ENCODE measurements around the gene OAT.

Gene OAT

GRCh38 chr10:124418726-124419501 lies at the start of gene OAT:
Gene OAT (minus strand): TSS chr10:124418923. CDS start chr10:124412171, 6,752 bp downstream.
- peak within 1 kb of the TSS; percentile 65 to 77 for H3K4me3 ChIP-seq (ENCODE audit: low read depth in 1 of 2, low read length in 2 of 2)
- peaks cover 33 to 42% of the 10 kb centered on the region in 2 donors for H3K4me1 ChIP-seq (ENCODE audit: control insufficient read depth in 1 of 2, insufficient read depth in 2 of 2, low read length in 2 of 2)
- no peaks in the 10 kb centered on the region for H3K27me3 ChIP-seq (ENCODE audit: control insufficient read depth in 1 of 2, insufficient read depth in 2 of 2, low read length in 2 of 2)
- peak within 1 kb of the TSS; percentile 65 to 78 for H3K9ac ChIP-seq (ENCODE audit: low read depth in 1 of 2, low read length in 2 of 2)
- no peaks in the 10 kb centered on the region for H3K9me3 ChIP-seq (ENCODE audit: control insufficient read depth in 1 of 2, low read length in 2 of 2)
- H3K36me3 ChIP-seq (ENCODE audit: control insufficient read depth in 1 of 2, insufficient read depth in 2 of 2, low read length in 2 of 2): no peaks in the 10 kb centered on the region
- H3K27ac ChIP-seq (ENCODE audit: low read depth, low read length): peak within 1 kb of the TSS; percentile 71

GRCh38 chr10:124467165-124467564 lies 48.4 kb upstream of the OAT start:
- Histone ChIP-seq H3K4me1 (ENCODE audit: control insufficient read depth in 1 of 2, insufficient read depth in 2 of 2, low read length in 2 of 2) (peaks cover 20 to 23% of the 10 kb centered on the region in 2 donors), H3K9ac (ENCODE audit: low read depth in 1 of 2, low read length in 2 of 2) (no peak overlapping the region), H3K27ac (ENCODE audit: low read depth, low read length) (no peak overlapping the region)

GRCh38 chr10:124465777-124466488 lies 47.2 kb upstream of the OAT start:
- H3K9ac ChIP-seq (ENCODE audit: low read depth in 1 of 2, low read length in 2 of 2): no peak overlapping the region
- H3K9me3 ChIP-seq (ENCODE audit: control insufficient read depth in 1 of 2, low read length in 2 of 2): no peaks in the 10 kb centered on the region
- H3K27me3 ChIP-seq (ENCODE audit: control insufficient read depth in 1 of 2, insufficient read depth in 2 of 2, low read length in 2 of 2): no peaks in the 10 kb centered on the region
- peaks cover 17 to 23% of the 10 kb centered on the region in 2 donors for H3K4me1 ChIP-seq (ENCODE audit: control insufficient read depth in 1 of 2, insufficient read depth in 2 of 2, low read length in 2 of 2)
- no peak overlapping the region for H3K4me3 ChIP-seq (ENCODE audit: low read depth in 1 of 2, low read length in 2 of 2)
- peaks cover 0 to 4% of the 10 kb centered on the region in 2 donors for H3K36me3 ChIP-seq (ENCODE audit: control insufficient read depth in 1 of 2, insufficient read depth in 2 of 2, low read length in 2 of 2)
- H3K27ac ChIP-seq (ENCODE audit: low read depth, low read length): no peak overlapping the region

More at GRCh38 chr10:124467165-124467564, 48.4 kb upstream of the OAT start:
- Histone ChIP-seq H3K27me3 (ENCODE audit: control insufficient read depth in 1 of 2, insufficient read depth in 2 of 2, low read length in 2 of 2) (no peaks in the 10 kb centered on the region), H3K9me3 (ENCODE audit: control insufficient read depth in 1 of 2, low read length in 2 of 2) (no peaks in the 10 kb centered on the region), H3K4me3 (ENCODE audit: low read depth in 1 of 2, low read length in 2 of 2) (no peak overlapping the region), H3K36me3 (ENCODE audit: control insufficient read depth in 1 of 2, insufficient read depth in 2 of 2, low read length in 2 of 2) (peaks cover 0 to 4% of the 10 kb centered on the region in 2 donors)

DNA sequence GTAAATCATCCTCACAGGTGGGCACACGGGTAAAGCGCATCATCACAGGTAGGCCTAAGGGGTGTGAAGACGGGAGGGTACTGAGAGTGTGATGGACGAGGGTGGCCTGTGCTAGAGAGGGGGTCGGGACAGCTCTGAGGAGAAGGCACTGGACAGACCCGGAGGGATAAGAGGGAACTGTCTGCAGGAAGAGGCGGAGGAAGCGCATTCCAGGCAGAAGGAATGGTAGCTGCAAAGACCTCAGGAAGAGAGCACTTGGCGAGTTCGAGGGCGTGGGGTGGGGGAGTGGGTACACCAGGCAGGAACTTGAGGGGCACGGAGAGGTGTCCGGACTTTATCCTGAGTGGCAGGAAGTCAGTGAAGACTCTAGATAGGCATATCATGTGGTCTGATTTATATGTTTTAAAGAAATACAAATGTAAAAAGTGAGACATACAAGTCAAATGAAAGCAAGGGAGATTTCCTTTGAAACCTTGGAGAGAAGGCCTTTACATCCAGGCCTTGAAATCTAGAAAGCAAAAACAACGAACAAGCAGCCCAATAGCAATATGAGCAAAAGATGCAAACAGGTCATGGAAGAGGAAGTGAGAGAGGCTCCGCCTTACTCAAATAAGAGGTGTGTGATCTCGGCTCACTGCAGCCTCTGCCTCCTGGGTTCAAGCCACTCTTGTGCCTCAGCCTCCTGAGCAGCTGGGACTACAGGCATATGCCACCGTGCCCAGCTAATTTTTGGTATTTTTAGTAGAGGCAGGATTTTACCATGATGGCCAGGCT lies 46.5 kb upstream of the OAT start:
- H3K4me3 ChIP-seq (ENCODE audit: low read depth in 1 of 2, low read length in 2 of 2): no peak overlapping the region
- H3K27me3 ChIP-seq (ENCODE audit: control insufficient read depth in 1 of 2, insufficient read depth in 2 of 2, low read length in 2 of 2): no peaks in the 10 kb centered on the region
- H3K36me3 ChIP-seq (ENCODE audit: control insufficient read depth in 1 of 2, insufficient read depth in 2 of 2, low read length in 2 of 2): peaks cover 0 to 4% of the 10 kb centered on the region in 2 donors
- no peak overlapping the region for H3K9ac ChIP-seq (ENCODE audit: low read depth in 1 of 2, low read length in 2 of 2)
- no peak overlapping the region for H3K27ac ChIP-seq (ENCODE audit: low read depth, low read length)
- H3K9me3 ChIP-seq (ENCODE audit: control insufficient read depth in 1 of 2, low read length in 2 of 2): no peaks in the 10 kb centered on the region
- H3K4me1 ChIP-seq (ENCODE audit: control insufficient read depth in 1 of 2, insufficient read depth in 2 of 2, low read length in 2 of 2): peaks cover 12 to 18% of the 10 kb centered on the region in 2 donors

GRCh38 chr10:124464028-124464965 lies 45.6 kb upstream of the OAT start:
- Histone ChIP-seq H3K27ac (ENCODE audit: low read depth, low read length) (no peak overlapping the region), H3K9me3 (ENCODE audit: control insufficient read depth in 1 of 2, low read length in 2 of 2) (no peaks in the 10 kb centered on the region), H3K27me3 (ENCODE audit: control insufficient read depth in 1 of 2, insufficient read depth in 2 of 2, low read length in 2 of 2) (no peaks in the 10 kb centered on the region), H3K9ac (ENCODE audit: low read depth in 1 of 2, low read length in 2 of 2) (no peak overlapping the region), H3K4me3 (ENCODE audit: low read depth in 1 of 2, low read length in 2 of 2) (no peak overlapping the region), H3K36me3 (ENCODE audit: control insufficient read depth in 1 of 2, insufficient read depth in 2 of 2, low read length in 2 of 2) (no peaks in the 10 kb centered on the region), H3K4me1 (ENCODE audit: control insufficient read depth in 1 of 2, insufficient read depth in 2 of 2, low read length in 2 of 2) (peaks cover 12 to 18% of the 10 kb centered on the region in 2 donors)

DNA sequence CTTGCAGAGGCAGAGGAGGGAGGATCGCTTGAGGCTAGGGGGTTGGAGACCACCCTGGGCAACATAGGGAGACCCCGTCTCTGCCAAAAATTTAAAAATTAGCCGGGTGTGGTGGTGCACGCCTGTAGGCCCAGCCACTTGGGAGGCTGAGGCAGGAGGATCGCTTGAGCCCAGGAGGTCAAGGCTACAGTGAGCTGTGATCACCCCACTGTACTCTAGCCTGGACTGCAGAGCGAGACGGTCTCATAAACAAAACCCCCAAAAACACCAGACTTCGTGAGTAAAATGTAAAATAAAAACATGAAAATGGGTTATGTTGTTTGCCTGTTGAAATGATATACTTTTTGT lies 43.6 kb upstream of the OAT start:
- Histone ChIP-seq H3K27ac (ENCODE audit: low read depth, low read length) (peak overlapping the region; percentile 18), H3K36me3 (ENCODE audit: control insufficient read depth in 1 of 2, insufficient read depth in 2 of 2, low read length in 2 of 2) (no peaks in the 10 kb centered on the region), H3K4me3 (ENCODE audit: low read depth in 1 of 2, low read length in 2 of 2) (peak overlapping the region; percentile 82 to 92), H3K27me3 (ENCODE audit: control insufficient read depth in 1 of 2, insufficient read depth in 2 of 2, low read length in 2 of 2) (peaks cover 0 to 5% of the 10 kb centered on the region in 2 donors), H3K9me3 (ENCODE audit: control insufficient read depth in 1 of 2, low read length in 2 of 2) (no peaks in the 10 kb centered on the region), H3K4me1 (ENCODE audit: control insufficient read depth in 1 of 2, insufficient read depth in 2 of 2, low read length in 2 of 2) (peaks cover 12 to 18% of the 10 kb centered on the region in 2 donors), H3K9ac (ENCODE audit: low read depth in 1 of 2, low read length in 2 of 2) (peak overlapping the region; percentile 41 to 76)

- H3K27me3 ChIP-seq (ENCODE audit: control insufficient read depth in 1 of 2, insufficient read depth in 2 of 2, low read length in 2 of 2): peaks cover 0 to 5% of the 10 kb centered on the region in 2 donors
- peaks cover 12 to 18% of the 10 kb centered on the region in 2 donors for H3K4me1 ChIP-seq (ENCODE audit: control insufficient read depth in 1 of 2, insufficient read depth in 2 of 2, low read length in 2 of 2)
- H3K9me3 ChIP-seq (ENCODE audit: control insufficient read depth in 1 of 2, low read length in 2 of 2): no peaks in the 10 kb centered on the region
- H3K9ac ChIP-seq (ENCODE audit: low read depth in 1 of 2, low read length in 2 of 2): peak within 1 kb of the TSS; percentile 41 to 76
- H3K4me3 ChIP-seq (ENCODE audit: low read depth in 1 of 2, low read length in 2 of 2): peak within 1 kb of the TSS; percentile 82 to 92
- H3K27ac ChIP-seq (ENCODE audit: low read depth, low read length): peak within 1 kb of the TSS; percentile 84
- no peaks in the 10 kb centered on the region for H3K36me3 ChIP-seq (ENCODE audit: control insufficient read depth in 1 of 2, insufficient read depth in 2 of 2, low read length in 2 of 2)
Measured at GRCh38 chr10:124461642-124462347, 43.1 kb upstream of the OAT start, which contains the start of gene LHPP. Gene LHPP (plus strand): TSS chr10:124461823. CDS start chr10:124461863, 40 bp downstream.

DNA sequence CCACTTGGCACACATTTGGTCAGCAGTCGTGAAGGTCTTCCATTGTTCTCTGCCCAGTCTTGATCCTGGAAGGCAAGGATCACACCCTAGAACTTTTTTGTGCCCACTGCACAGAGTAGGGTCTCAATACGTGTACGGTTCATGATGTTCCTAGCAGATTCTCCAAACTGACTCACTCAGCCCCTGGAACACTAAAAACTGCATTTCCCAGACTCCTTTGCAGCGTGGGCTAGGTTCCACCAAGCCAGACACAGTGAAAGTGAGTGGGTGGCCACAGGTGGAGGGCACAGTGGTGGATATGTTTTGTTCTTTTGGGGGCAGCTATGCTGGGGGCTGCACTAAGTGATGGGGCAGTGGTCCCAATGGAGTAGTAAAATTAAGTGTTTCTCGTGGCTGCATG lies 41.4 kb upstream of the OAT start:
- no peaks in the 10 kb centered on the region for H3K9me3 ChIP-seq (ENCODE audit: control insufficient read depth in 1 of 2, low read length in 2 of 2)
- H3K27ac ChIP-seq (ENCODE audit: low read depth, low read length): no peak overlapping the region
- no peaks in the 10 kb centered on the region for H3K36me3 ChIP-seq (ENCODE audit: control insufficient read depth in 1 of 2, insufficient read depth in 2 of 2, low read length in 2 of 2)
- H3K4me1 ChIP-seq (ENCODE audit: control insufficient read depth in 1 of 2, insufficient read depth in 2 of 2, low read length in 2 of 2): peaks cover 8 to 11% of the 10 kb centered on the region in 2 donors
- no peak overlapping the region for H3K9ac ChIP-seq (ENCODE audit: low read depth in 1 of 2, low read length in 2 of 2)
- no peak overlapping the region for H3K4me3 ChIP-seq (ENCODE audit: low read depth in 1 of 2, low read length in 2 of 2)
- H3K27me3 ChIP-seq (ENCODE audit: control insufficient read depth in 1 of 2, insufficient read depth in 2 of 2, low read length in 2 of 2): peaks cover 0 to 9% of the 10 kb centered on the region in 2 donors

DNA sequence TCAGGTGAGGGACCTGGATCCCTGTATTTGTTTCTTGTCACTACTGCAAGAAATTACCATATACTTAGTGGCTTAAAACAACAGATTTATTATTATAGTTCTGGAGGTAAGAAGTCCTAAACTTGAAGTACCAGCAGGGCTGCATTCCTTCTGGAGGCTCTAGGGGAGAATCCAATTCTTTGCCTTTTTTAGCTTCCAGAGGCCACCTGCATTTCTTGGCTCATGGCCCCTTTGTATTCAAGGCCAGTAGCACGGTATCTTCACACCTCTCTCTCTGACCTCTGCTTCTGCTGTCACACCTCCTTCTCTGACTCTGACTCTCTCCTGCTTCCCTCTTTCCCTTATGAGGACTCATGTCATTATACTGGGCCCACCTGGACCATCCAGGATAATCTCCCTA lies 40.7 kb upstream of the OAT start:
- no peak overlapping the region for H3K4me3 ChIP-seq (ENCODE audit: low read depth in 1 of 2, low read length in 2 of 2)
- peaks cover 3 to 7% of the 10 kb centered on the region in 2 donors for H3K4me1 ChIP-seq (ENCODE audit: control insufficient read depth in 1 of 2, insufficient read depth in 2 of 2, low read length in 2 of 2)
- H3K9ac ChIP-seq (ENCODE audit: low read depth in 1 of 2, low read length in 2 of 2): no peak overlapping the region
- H3K27ac ChIP-seq (ENCODE audit: low read depth, low read length): no peak overlapping the region
- no peaks in the 10 kb centered on the region for H3K36me3 ChIP-seq (ENCODE audit: control insufficient read depth in 1 of 2, insufficient read depth in 2 of 2, low read length in 2 of 2)
- peaks cover 0 to 9% of the 10 kb centered on the region in 2 donors for H3K27me3 ChIP-seq (ENCODE audit: control insufficient read depth in 1 of 2, insufficient read depth in 2 of 2, low read length in 2 of 2)
- H3K9me3 ChIP-seq (ENCODE audit: control insufficient read depth in 1 of 2, low read length in 2 of 2): no peaks in the 10 kb centered on the region

Measured in duodenal mucosa (tissue), 2 donors.